SK-N-MC (cell line): ENCODE results near the gene RGR.
"Not testable (repeated sequence)": the region's sequence is repeated elsewhere in the genome, so short reads cannot be mapped to it uniquely, and the experiment has no call there.

Source experiments
- DNase-seq: peaks from one replicate; pipeline ENCODE4 v3.0.0-alpha.2; 2011; ENCODE audit warnings: low read depth, low spot score
- H3K27ac ChIP-seq: fragments of 200-600 bp; sonication (generic); 2 replicates; pipeline ENCODE4 v1.5.1; 2016; ENCODE audit warnings: mixed run types
- H3K36me3 ChIP-seq: fragments of 200-600 bp; sonication (generic); 2 replicates; pipeline ENCODE4 v1.6.1; 2017; ENCODE audit warnings: antibody characterized with exemption, low read length, mixed read lengths; ENCODE audit not compliant: insufficient read depth
- H3K4me3 ChIP-seq: fragments of 200-600 bp; sonication (generic); 2 replicates; pipeline ENCODE4 v1.5.1; 2016
- H3K9ac ChIP-seq: fragments of 200-600 bp; sonication (generic); 2 replicates; pipeline ENCODE4 v1.8.0; 2017; ENCODE audit warnings: mixed run types, mixed read lengths; ENCODE audit not compliant: insufficient read length
- H3K9me3 ChIP-seq: fragments of 200-600 bp; sonication (generic); 2 replicates; pipeline ENCODE4 v1.6.1; 2017; ENCODE audit warnings: low read depth, mild to moderate bottlenecking, antibody characterized with exemption, low read length, moderate library complexity, mixed read lengths
- EZH2 ChIP-seq: fragments of 200-600 bp; sonication (generic); IDR thresholded peaks from one replicate; pipeline ENCODE4 v1.6.1; 2017; ENCODE audit warnings: antibody characterized with exemption
- FOXP2 ChIP-seq: optimal IDR thresholded peaks from 2 replicates; pipeline ENCODE3; 2011; ENCODE audit warnings: mild to moderate bottlenecking, moderate library complexity; ENCODE audit not compliant: insufficient read depth; ENCODE audit errors: extremely low read length, control extremely low read depth
- POLR2AphosphoS5 ChIP-seq: IDR thresholded peaks from 2 replicates; pipeline ENCODE4 v1.6.1; 2012; ENCODE audit warnings: mild to moderate bottlenecking, low read depth, low read length, borderline replicate concordance

The RGR gene

GRCh38 chr10:84261236-84261915, 16.5 kb downstream of the RGR start:
- H3K27ac ChIP-seq = no peak overlapping the region
- no peaks in the 10 kb centered on the region for H3K36me3 ChIP-seq
- no peak overlapping the region for H3K4me3 ChIP-seq
- no peaks in the 10 kb centered on the region for H3K9me3 ChIP-seq
- no peak overlapping the region for H3K9ac ChIP-seq
- no peak for DNase-seq
- TF ChIP-seq FOXP2 (no peak), POLR2AphosphoS5 (no peak), EZH2 (no peak)

GRCh38 chr10:84262190-84262956, 17.5 kb downstream of the RGR start:
- no peak overlapping the region for H3K9ac ChIP-seq
- TF ChIP-seq FOXP2 (no peak), POLR2AphosphoS5 (no peak), EZH2 (no peak)
- no peaks in the 10 kb centered on the region for H3K9me3 ChIP-seq
- DNase-seq = no peak
- no peak overlapping the region for H3K4me3 ChIP-seq
- no peak overlapping the region for H3K27ac ChIP-seq
- H3K36me3 ChIP-seq = no peaks in the 10 kb centered on the region

DNA sequence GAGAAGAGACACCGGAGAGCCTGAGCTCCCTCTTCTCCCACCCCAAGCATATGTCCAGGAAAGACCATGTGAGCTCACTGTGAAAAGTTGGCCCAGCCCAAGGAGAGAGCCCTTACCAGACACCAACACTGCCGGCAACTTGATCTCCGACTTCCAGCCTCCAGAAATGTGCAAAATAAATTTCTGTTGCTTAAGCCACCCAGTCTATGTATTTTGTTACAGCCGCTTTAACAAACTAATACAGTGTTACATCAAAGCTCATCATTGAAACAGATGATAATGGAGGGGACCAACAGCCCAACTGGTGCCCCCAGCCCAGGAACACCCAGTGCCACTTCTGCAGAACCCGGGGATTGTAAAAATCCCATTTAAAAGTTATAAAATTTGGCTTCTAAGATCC, 18.9 kb downstream of the RGR start:
- Histone ChIP-seq H3K36me3 (no peaks in the 10 kb centered on the region), H3K4me3 (no peak overlapping the region), H3K27ac (no peak overlapping the region), H3K9ac (no peak overlapping the region), H3K9me3 (no peaks in the 10 kb centered on the region)
- DNase-seq = no peak
- TF ChIP-seq POLR2AphosphoS5 = no peak
- no peak for TF ChIP-seq FOXP2
- TF ChIP-seq EZH2 = no peak

DNA sequence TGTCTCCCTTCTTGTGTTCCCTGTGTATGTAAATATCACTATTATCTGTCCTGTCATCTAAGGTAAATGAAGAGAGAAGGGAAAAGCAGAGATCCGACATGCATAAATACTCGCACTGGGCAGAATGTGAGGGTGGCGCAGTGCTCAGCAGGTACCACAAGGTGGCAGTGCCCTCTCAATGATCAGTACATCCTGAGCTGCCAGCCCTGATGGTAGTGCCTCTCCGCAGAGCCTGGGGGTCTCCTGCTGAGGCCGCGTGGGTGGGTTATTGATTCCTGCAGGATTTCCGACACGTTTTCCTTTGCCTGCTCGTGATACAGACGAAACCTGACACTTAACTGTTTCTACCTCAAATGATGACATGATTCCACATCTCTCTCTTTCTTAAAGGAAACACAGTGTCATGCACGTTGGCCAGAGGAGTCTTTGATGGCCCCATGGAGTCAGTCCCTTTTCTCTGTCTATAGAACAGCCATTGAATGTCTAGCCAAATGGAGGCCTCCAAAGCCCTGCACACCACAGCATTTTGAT, 19.8 kb downstream of the RGR start:
- Histone ChIP-seq H3K36me3 (no peaks in the 10 kb centered on the region), H3K27ac (no peak overlapping the region), H3K4me3 (no peak overlapping the region), H3K9me3 (no peaks in the 10 kb centered on the region), H3K9ac (no peak overlapping the region)
- DNase-seq = peak; percentile 0
- TF ChIP-seq POLR2AphosphoS5 = no peak
- TF ChIP-seq FOXP2 = no peak
- no peak for TF ChIP-seq EZH2

GRCh38 chr10:84265418-84265817, 20.6 kb downstream of the RGR start:
- H3K36me3 ChIP-seq = no peaks in the 10 kb centered on the region
- no peak overlapping the region for H3K27ac ChIP-seq
- no peak for DNase-seq
- no peak for TF ChIP-seq EZH2
- no peak for TF ChIP-seq POLR2AphosphoS5
- no peak for TF ChIP-seq FOXP2
- H3K4me3 ChIP-seq = no peak overlapping the region
- no peaks in the 10 kb centered on the region for H3K9me3 ChIP-seq
- H3K9ac ChIP-seq = no peak overlapping the region

GRCh38 chr10:84267503-84268126, 22.8 kb downstream of the RGR start:
- H3K27ac ChIP-seq = no peak overlapping the region
- no peak for DNase-seq
- TF ChIP-seq FOXP2 (no peak), POLR2AphosphoS5 (no peak), EZH2 (no peak)

GRCh38 chr10:84269162-84269561, 24.3 kb downstream of the RGR start:
- Histone ChIP-seq H3K4me3 (no peak overlapping the region), H3K27ac (no peak overlapping the region), H3K36me3 (no peaks in the 10 kb centered on the region), H3K9ac (no peak overlapping the region), H3K9me3 (no peaks in the 10 kb centered on the region)
- TF ChIP-seq POLR2AphosphoS5 (no peak), FOXP2 (no peak), EZH2 (no peak)
- DNase-seq = no peak

More at GRCh38 chr10:84267503-84268126, 22.8 kb downstream of the RGR start:
- no peak overlapping the region for H3K9ac ChIP-seq
- H3K9me3 ChIP-seq = no peaks in the 10 kb centered on the region
- no peak overlapping the region for H3K4me3 ChIP-seq
- H3K36me3 ChIP-seq = no peaks in the 10 kb centered on the region

GRCh38 chr10:84269773-84270172, 24.9 kb downstream of the RGR start:
- no peaks in the 10 kb centered on the region for H3K9me3 ChIP-seq
- no peak overlapping the region for H3K27ac ChIP-seq
- TF ChIP-seq EZH2 (no peak), POLR2AphosphoS5 (no peak), FOXP2 (no peak)
- H3K9ac ChIP-seq = no peak overlapping the region
- DNase-seq = no peak
- no peak overlapping the region for H3K4me3 ChIP-seq
- H3K36me3 ChIP-seq = no peaks in the 10 kb centered on the region

DNA sequence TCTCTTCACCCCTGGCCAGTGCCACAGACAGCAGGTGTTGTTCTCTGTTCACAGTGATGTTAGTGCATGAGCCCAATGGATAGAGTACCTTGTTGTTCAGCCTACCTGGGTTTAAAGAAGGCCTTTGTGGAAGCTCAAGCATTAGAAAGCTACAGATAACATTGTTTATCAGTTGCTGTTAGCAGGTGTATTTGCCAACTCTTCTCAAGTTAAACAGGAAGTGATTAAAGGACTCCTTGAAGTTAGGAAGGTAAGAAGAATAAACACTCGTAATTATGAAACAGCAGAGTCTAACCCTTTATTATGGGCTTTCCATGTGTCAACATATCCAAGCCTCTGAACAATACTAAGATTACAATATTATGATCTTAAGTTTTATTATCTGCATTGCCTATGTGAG, 25.9 kb downstream of the RGR start:
- no peak for DNase-seq
- H3K9me3 ChIP-seq = no peaks in the 10 kb centered on the region
- H3K4me3 ChIP-seq = no peak overlapping the region
- no peak overlapping the region for H3K9ac ChIP-seq
- no peak overlapping the region for H3K27ac ChIP-seq
- H3K36me3 ChIP-seq = no peaks in the 10 kb centered on the region
- TF ChIP-seq POLR2AphosphoS5 (no peak), FOXP2 (no peak), EZH2 (no peak)

DNA sequence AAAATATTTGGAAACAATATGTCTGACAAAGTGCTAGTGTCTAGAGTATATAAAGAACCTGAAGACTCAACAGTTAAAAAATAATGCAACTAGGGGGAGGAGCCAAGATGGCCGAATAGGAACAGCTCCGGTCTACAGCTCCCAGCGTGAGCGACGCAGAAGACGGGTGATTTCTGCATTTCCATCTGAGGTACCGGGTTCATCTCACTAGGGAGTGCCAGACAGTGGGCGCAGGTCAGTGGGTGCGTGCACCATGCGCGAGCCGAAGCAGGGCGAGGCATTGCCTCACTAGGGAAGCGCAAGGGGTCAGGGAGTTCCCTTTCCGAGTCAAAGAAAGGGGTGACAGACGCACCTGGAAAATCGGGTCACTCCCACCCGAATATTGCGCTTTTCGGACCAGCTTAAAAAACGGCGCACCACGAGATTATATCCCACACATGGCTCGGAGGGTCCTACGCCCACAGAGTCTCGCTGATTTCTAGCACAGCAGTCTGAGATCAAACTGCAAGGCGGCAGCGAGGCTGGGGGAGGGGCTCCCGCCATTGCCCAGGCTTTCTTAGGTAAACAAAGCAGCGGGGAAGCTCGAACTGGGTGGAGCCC, 35.1 kb downstream of the RGR start:
- not testable (repeated sequence) for H3K36me3 ChIP-seq, H3K9ac ChIP-seq, H3K9me3 ChIP-seq, H3K27ac ChIP-seq, DNase-seq, H3K4me3 ChIP-seq
